ENCODE measurements around the gene CAMSAP2. TPM values are rescaled to one million over a fixed set of nuclear protein-coding genes. Genes with fewer than 3 reads are reported as not detected.

The CAMSAP2 gene
- total and polyA plus RNA-seq, 2 of the 8 experiments (the other 6 are each of a cell fraction or from before 2014, with no cell fraction given), result 4.2 to 27.6 TPM

DNA sequence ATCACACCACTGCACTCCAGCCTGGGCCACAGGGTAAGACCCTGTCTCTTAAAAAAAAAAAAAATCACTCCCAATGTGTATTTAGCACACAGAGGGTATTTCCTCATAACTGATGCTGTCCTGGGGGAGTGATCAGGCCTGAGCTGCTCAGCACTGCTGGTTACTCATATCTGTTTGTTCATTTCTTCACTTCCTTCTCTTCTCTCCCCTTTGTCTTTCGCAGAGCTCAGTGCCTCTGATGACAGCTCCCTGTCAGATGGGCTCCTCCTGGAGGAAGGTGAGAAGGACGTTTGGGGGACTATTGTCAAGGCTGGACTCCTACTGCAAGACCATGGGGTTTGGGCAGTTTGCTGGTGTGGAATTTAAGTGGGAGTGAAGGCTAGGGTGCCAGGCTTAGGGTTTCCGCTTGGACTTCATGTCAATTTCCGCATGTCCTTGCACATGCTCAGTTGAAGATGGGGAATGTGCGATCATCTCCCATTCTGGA is 169.0 kb downstream of the CAMSAP2 start:
- H2BK5ac ChIP-seq (ENCODE audit: low read depth, low read length), result no peak overlapping the region
- no peaks in the 10 kb centered on the region for H3K27me3 ChIP-seq (replicated peaks in 1 of 4; ENCODE audit: control insufficient read depth in 3 of 4, extremely low read depth in 1 of 4, insufficient read depth in 3 of 4, low read length in 3 of 4)
- no peak overlapping the region for H3K14ac ChIP-seq (ENCODE audit: insufficient read length)
- H3K79me2 ChIP-seq (ENCODE audit: control insufficient read depth in 1 of 2, insufficient read depth in 2 of 2, low read length in 2 of 2), result no peaks in the 10 kb centered on the region
- H4K20me1 ChIP-seq (replicated peaks in 1 of 2; ENCODE audit: control insufficient read depth in 1 of 2, insufficient read depth in 2 of 2, low read length in 2 of 2), result peaks cover 0 to 4% of the 10 kb centered on the region in 2 experiments
- no peaks in the 10 kb centered on the region for H3K4me1 ChIP-seq (replicated peaks in 1 of 4; ENCODE audit: control insufficient read depth in 3 of 4, insufficient read depth in 4 of 4, low read length in 3 of 4)
- POLR2A ChIA-PET (ENCODE audit: partially characterized antibody), result interaction anchor here (0.7 to 15.2 kb wide), 5 partner anchors 8 to 143 kb away, joined by 3 to 208 read pairs (median 5); partner anchors contain the start of gene INAVA
- no peak overlapping the region for H2BK120ac ChIP-seq (replicated peaks; ENCODE audit: low read depth, low read length)
- H3K36me3 ChIP-seq (ENCODE audit: control insufficient read depth in 2 of 4, insufficient read depth in 4 of 4, low read length in 3 of 4), result peaks cover 26 to 65% (median 44%) of the 10 kb centered on the region in 4 experiments; a peak in 7 of 8 replicates
- CTCF ChIA-PET (ENCODE audit: partially characterized antibody), result interaction anchor here (0.7 to 2.2 kb wide), 7 partner anchors 9 to 347 kb away, joined by 3 to 8 read pairs (median 4); no protein-coding TSS in a partner anchor
- H3K4me2 ChIP-seq (ENCODE audit: insufficient read depth in 1 of 2, low read depth in 2 of 2, low read length in 2 of 2), result no peak overlapping the region
- no peak overlapping the region for H3K4me3 ChIP-seq (ENCODE audit: extremely low read depth in 1 of 4, insufficient read depth in 2 of 4, low read depth in 3 of 4, low read length in 4 of 4)
- no peak overlapping the region; the same call in 1 of the 2 replicates for H4K8ac ChIP-seq (ENCODE audit: extremely low read depth, insufficient read depth, low read length)
- H3K27ac ChIP-seq (ENCODE audit: low read depth, low read length), result no peak overlapping the region
- 86% methylated on average over 5 of the region's 5 CpGs; no CpG with 5 or more reads in 1 of the 2 experiments for WGBS, 2 experiments (ENCODE audit: extremely low coverage in 1 of 2, insufficient coverage in 1 of 2, insufficient read length in 1 of 2, insufficient replicate concordance in 2 of 2, low coverage in 1 of 2, low lambda C conversion rate in 2 of 2, missing lambda C conversion rate in 1 of 2)
- H3K9me3 ChIP-seq (ENCODE audit: insufficient read depth in 2 of 2, low read depth in 1 of 2, low read length in 1 of 2), result no peaks in the 10 kb centered on the region
- no peak overlapping the region for H2BK20ac ChIP-seq (ENCODE audit: low read length)
- H3K18ac ChIP-seq (ENCODE audit: extremely low read depth, low read length), result no peak overlapping the region
- H3K79me1 ChIP-seq (ENCODE audit: low read depth, low read length), result no peaks in the 10 kb centered on the region
- no peak overlapping the region for H3K4ac ChIP-seq (replicated peaks; ENCODE audit: insufficient read length, low read depth, low read length)
- no peak overlapping the region for H2BK15ac ChIP-seq (ENCODE audit: low read length)
- DNase-seq (ENCODE audit: low read depth in 1 of 2, low spot score in 2 of 2) (no peak), FAIRE-seq (no peak)
- no peak overlapping the region for H3K9ac ChIP-seq (replicated peaks in 1 of 4; ENCODE audit: extremely low read depth in 1 of 4, low read depth in 3 of 4, low read length in 3 of 4)
- H3K56ac ChIP-seq (replicated peaks; ENCODE audit: insufficient read length, low read depth, low read length), result no peak overlapping the region
- H2BK12ac ChIP-seq (ENCODE audit: low read depth, low read length), result no peak overlapping the region
- H2AFZ ChIP-seq (ENCODE audit: low read length), result no peak overlapping the region
- no peaks in the 10 kb centered on the region for H3K23me2 ChIP-seq (ENCODE audit: low read depth, low read length)
- no peak overlapping the region for H3K23ac ChIP-seq (ENCODE audit: insufficient read length)
- H4K5ac ChIP-seq (ENCODE audit: insufficient read length, low read depth, low read length), result no peak overlapping the region
- no peak overlapping the region for H4K91ac ChIP-seq (replicated peaks; ENCODE audit: insufficient read length, low read length)
- no peak overlapping the region for H2AK5ac ChIP-seq (ENCODE audit: low read depth, low read length)
- TF ChIP-seq EZH2 (IDR thresholded peaks at IDR 0.05; ENCODE audit: low read depth, low read length, severe bottlenecking) (no peak), RNF2 (IDR thresholded peaks at IDR 0.05; ENCODE audit: borderline replicate concordance, low read depth, low read length, missing control alignments, poor library complexity, severe bottlenecking) (no peak), POU5F1 (IDR thresholded peaks at IDR 0.05; ENCODE audit: low read depth, low read length) (no peak), GABPA (IDR thresholded peaks at IDR 0.05; ENCODE audit: borderline replicate concordance, insufficient read depth, low read length) (no peak), SP1 (IDR thresholded peaks at IDR 0.05; ENCODE audit: low read depth, low read length) (no peak), SIN3A (conservative IDR thresholded peaks at IDR 0.05 in 1 of 2, IDR thresholded peaks at IDR 0.05 in 1 of 2; ENCODE audit: low read depth in 1 of 2, low read length in 2 of 2) (no peak), GTF2F1 (IDR thresholded peaks at IDR 0.05; ENCODE audit: borderline replicate concordance, low read depth, low read length) (no peak), HDAC6 (IDR thresholded peaks at IDR 0.05; ENCODE audit: low read depth, low read length) (no peak), EGR1 (IDR thresholded peaks at IDR 0.05; ENCODE audit: borderline replicate concordance, low read depth, low read length) (no peak)
- TF ChIP-seq, protein P1, sequence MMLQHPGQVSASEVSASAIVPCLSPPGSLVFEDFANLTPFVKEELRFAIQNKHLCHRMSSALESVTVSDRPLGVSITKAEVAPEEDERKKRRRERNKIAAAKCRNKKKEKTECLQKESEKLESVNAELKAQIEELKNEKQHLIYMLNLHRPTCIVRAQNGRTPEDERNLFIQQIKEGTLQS (IDR thresholded peaks at IDR 0.05; ENCODE audit: insufficient read depth, low read depth, low read length), result no peak
